Measurements from ENCODE around the gene CTNND2. TPM values are rescaled to one million over a fixed set of nuclear protein-coding genes. Genes with fewer than 3 reads are reported as not detected.

CTNND2 gene
- total RNA-seq, 6 donors from 2014 or later = 1.1 to 12.4 (median 3.2) TPM

- no peaks in the 10 kb centered on the region for H3K4me1 ChIP-seq
- H3K4me3 ChIP-seq = no peak overlapping the region
- H3K27ac ChIP-seq = no peak overlapping the region
- no peaks in the 10 kb centered on the region for H3K36me3 ChIP-seq
- TF ChIP-seq EP300 (IDR thresholded peaks at IDR 0.05) (no peak), POLR2AphosphoS5 (IDR thresholded peaks at IDR 0.05) (no peak), POLR2A (IDR thresholded peaks at IDR 0.05) (no peak), CTCF (IDR thresholded peaks at IDR 0.05) (no peak)
- no peaks in the 10 kb centered on the region for H3K27me3 ChIP-seq
- WGBS, 2 donors = 77 to 80% methylated on average over 2 of the region's 2 CpGs
- no peaks in the 10 kb centered on the region for H3K9me3 ChIP-seq
- ATAC-seq (ENCODE audit: low FRiP score in 2 of 2) (no peak), DNase-seq (no peak)
Measured at GRCh38 chr5:11675184-11675583, 229.1 kb downstream of the CTNND2 start.

GRCh38 chr5:11672385-11673085 is 231.7 kb downstream of the CTNND2 start:
- H3K9me3 ChIP-seq = no peaks in the 10 kb centered on the region
- DNase-seq (no peak), ATAC-seq (ENCODE audit: low FRiP score in 2 of 2) (no peak)
- no peaks in the 10 kb centered on the region for H3K4me1 ChIP-seq
- no peak for TF ChIP-seq POLR2AphosphoS5 (IDR thresholded peaks at IDR 0.05)
- no peak overlapping the region for H3K27ac ChIP-seq
- no peak overlapping the region for H3K4me3 ChIP-seq
- no peaks in the 10 kb centered on the region for H3K36me3 ChIP-seq
- WGBS, 2 donors = 74 to 80% methylated on average over 8 to 10 of the region's 10 CpGs
- H3K27me3 ChIP-seq = no peaks in the 10 kb centered on the region

GRCh38 chr5:11658376-11658775 is 245.9 kb downstream of the CTNND2 start:
- H3K4me3 ChIP-seq = no peak overlapping the region
- H3K4me1 ChIP-seq = no peaks in the 10 kb centered on the region
- DNase-seq (no peak), ATAC-seq (ENCODE audit: low FRiP score in 2 of 2) (no peak)
- no peaks in the 10 kb centered on the region for H3K9me3 ChIP-seq
- H3K36me3 ChIP-seq = no peaks in the 10 kb centered on the region
- 59 to 60% methylated on average over 5 of the region's 5 CpGs for WGBS, 2 donors
- TF ChIP-seq POLR2A (IDR thresholded peaks at IDR 0.05) = no peak
- TF ChIP-seq EP300 (IDR thresholded peaks at IDR 0.05) = no peak
- TF ChIP-seq CTCF (IDR thresholded peaks at IDR 0.05) = no peak
- TF ChIP-seq POLR2AphosphoS5 (IDR thresholded peaks at IDR 0.05) = no peak
- no peak overlapping the region for H3K27ac ChIP-seq
- H3K27me3 ChIP-seq = no peaks in the 10 kb centered on the region

GRCh38 chr5:11656916-11657315 is 247.3 kb downstream of the CTNND2 start:
- no peaks in the 10 kb centered on the region for H3K9me3 ChIP-seq
- no peaks in the 10 kb centered on the region for H3K4me1 ChIP-seq
- H3K36me3 ChIP-seq = no peaks in the 10 kb centered on the region
- H3K4me3 ChIP-seq = no peak overlapping the region
- WGBS, 2 donors = 78 to 80% methylated on average over 4 of the region's 4 CpGs
- TF ChIP-seq POLR2A (IDR thresholded peaks at IDR 0.05) = no peak
- H3K27ac ChIP-seq = no peak overlapping the region
- no peak for DNase-seq
- H3K27me3 ChIP-seq = no peaks in the 10 kb centered on the region
- no peak for ATAC-seq (ENCODE audit: low FRiP score in 2 of 2)

- Histone ChIP-seq H3K4me1 (no peaks in the 10 kb centered on the region), H3K36me3 (no peaks in the 10 kb centered on the region), H3K4me3 (no peak overlapping the region), H3K9me3 (peaks cover 0 to 7% (median 2%) of the 10 kb centered on the region in 4 donors), H3K27me3 (no peaks in the 10 kb centered on the region), H3K27ac (no peak overlapping the region)
- no peak for TF ChIP-seq CTCF (IDR thresholded peaks at IDR 0.05)
- no peak for TF ChIP-seq POLR2AphosphoS5 (IDR thresholded peaks at IDR 0.05)
- TF ChIP-seq EP300 (IDR thresholded peaks at IDR 0.05) = no peak
- TF ChIP-seq POLR2A (IDR thresholded peaks at IDR 0.05) = no peak
- ATAC-seq (ENCODE audit: low FRiP score in 2 of 2) (no peak), DNase-seq (no peak)
- 88 to 94% methylated on average over 4 of the region's 4 CpGs for WGBS, 2 donors
Measured at GRCh38 chr5:11655681-11656080, 248.6 kb downstream of the CTNND2 start.

GRCh38 chr5:11650936-11651335 is 253.3 kb downstream of the CTNND2 start:
- Histone ChIP-seq H3K36me3 (no peaks in the 10 kb centered on the region), H3K27ac (no peak overlapping the region), H3K4me3 (no peak overlapping the region), H3K4me1 (no peaks in the 10 kb centered on the region), H3K9me3 (peaks cover 0 to 10% (median 2%) of the 10 kb centered on the region in 4 donors), H3K27me3 (no peaks in the 10 kb centered on the region)
- WGBS, 2 donors = 83 to 91% methylated on average over 1 of the region's 1 CpG
- ATAC-seq (ENCODE audit: low FRiP score in 2 of 2) = no peak
- no peak for TF ChIP-seq CTCF (IDR thresholded peaks at IDR 0.05)
- DNase-seq = no peak
